OCI-LY7 (cell line): ENCODE data around the gene ARL3.

Experiments
- CTCF ChIP-seq: fragments of 200-600 bp; sonication (generic); conservative IDR thresholded peaks from 2 replicates; pipeline ENCODE4 v1.5.1; 2014; ENCODE audit warnings: mild to moderate bottlenecking, antibody characterized with exemption, low read length, moderate library complexity, mixed read lengths
- EZH2phosphoT487 ChIP-seq: fragments of 200-600 bp; sonication (generic); IDR thresholded peaks from 2 replicates; pipeline ENCODE4 v1.6.1; 2018; ENCODE audit warnings: low read depth, borderline replicate concordance, mild to moderate bottlenecking, mixed run types, antibody characterized with exemption, low read length, moderate library complexity, mixed read lengths

- TF ChIP-seq CTCF (no peak), EZH2phosphoT487 (no peak)
Observed at GRCh38 chr10:102758240-102758932, 44.2 kb upstream of the ARL3 start.
